Measurements from ENCODE around the gene SCYGR1.

SCYGR1 gene

DNA sequence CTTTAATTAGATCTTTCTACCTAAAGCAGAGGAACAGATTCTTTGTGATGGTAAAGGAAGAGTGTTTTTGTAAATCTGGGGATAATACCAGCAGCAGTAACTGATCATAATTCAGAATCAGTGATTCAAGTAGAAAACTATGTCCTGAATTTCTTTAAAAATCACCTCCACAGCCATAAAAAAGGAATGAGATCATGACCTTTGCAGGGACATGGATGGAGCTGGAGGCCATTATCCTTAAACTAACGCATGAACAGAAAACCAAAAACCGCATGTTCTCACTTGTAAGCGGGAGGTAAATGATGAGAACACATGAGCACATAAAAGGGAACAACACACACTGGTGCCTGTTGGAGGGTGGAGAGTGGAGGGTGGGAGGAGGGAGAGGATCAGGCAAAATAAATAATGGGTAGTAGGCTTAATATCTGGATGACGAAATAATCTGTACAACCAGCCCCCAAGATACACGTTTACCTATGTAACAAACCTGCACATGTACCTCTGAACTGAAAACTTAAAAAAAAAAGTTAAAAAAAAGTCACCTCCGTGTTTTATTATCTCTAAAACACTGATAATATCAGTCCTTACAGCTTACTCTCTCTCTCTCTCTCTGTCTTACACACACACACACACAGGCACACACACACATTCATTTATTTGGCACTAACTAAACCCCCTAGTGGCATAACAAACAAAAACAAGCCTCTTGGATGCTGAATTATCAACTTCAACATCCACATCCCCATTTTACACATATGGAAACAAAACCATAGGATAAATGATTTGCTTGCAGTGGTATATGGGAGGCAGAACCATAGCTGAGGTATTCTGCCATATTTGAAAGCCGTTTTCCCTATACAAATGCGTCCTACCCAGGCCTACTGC, 10.0 kb downstream of the SCYGR1 start:
- H3K27ac ChIP-seq (ENCODE audit: low read depth, low read length, poor library complexity, severe bottlenecking), result no peak overlapping the region
- H3K4me2 ChIP-seq (ENCODE audit: low read length), result no peak overlapping the region
- no peaks in the 10 kb centered on the region for H3K4me1 ChIP-seq (ENCODE audit: insufficient read depth, low read length, severe bottlenecking)
- no peak overlapping the region for H2AFZ ChIP-seq (ENCODE audit: low read length)
- no peaks in the 10 kb centered on the region for H3K9me3 ChIP-seq (ENCODE audit: low read length)
- no peaks in the 10 kb centered on the region for H3K79me2 ChIP-seq (ENCODE audit: insufficient read depth, low read length)
- H3K27me3 ChIP-seq (ENCODE audit: insufficient read depth, low read length), result no peaks in the 10 kb centered on the region
- TF ChIP-seq, protein P1, sequence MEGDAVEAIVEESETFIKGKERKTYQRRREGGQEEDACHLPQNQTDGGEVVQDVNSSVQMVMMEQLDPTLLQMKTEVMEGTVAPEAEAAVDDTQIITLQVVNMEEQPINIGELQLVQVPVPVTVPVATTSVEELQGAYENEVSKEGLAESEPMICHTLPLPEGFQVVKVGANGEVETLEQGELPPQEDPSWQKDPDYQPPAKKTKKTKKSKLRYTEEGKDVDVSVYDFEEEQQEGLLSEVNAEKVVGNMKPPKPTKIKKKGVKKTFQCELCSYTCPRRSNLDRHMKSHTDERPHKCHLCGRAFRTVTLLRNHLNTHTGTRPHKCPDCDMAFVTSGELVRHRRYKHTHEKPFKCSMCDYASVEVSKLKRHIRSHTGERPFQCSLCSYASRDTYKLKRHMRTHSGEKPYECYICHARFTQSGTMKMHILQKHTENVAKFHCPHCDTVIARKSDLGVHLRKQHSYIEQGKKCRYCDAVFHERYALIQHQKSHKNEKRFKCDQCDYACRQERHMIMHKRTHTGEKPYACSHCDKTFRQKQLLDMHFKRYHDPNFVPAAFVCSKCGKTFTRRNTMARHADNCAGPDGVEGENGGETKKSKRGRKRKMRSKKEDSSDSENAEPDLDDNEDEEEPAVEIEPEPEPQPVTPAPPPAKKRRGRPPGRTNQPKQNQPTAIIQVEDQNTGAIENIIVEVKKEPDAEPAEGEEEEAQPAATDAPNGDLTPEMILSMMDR (IDR thresholded peaks at IDR 0.05; ENCODE audit: low read length), result peak; percentile 20; the same call in 1 of the 2 replicates
- TF ChIP-seq EZH2 (IDR thresholded peaks at IDR 0.05; ENCODE audit: borderline replicate concordance, low read length), result no peak
- H3K36me3 ChIP-seq (ENCODE audit: insufficient read depth, low read length), result no peaks in the 10 kb centered on the region
- no peaks in the 10 kb centered on the region for H4K20me1 ChIP-seq (ENCODE audit: insufficient read depth, low read length)
- no peak overlapping the region for H3K9ac ChIP-seq (ENCODE audit: low read length)
- H3K9me2 ChIP-seq (ENCODE audit: low read depth, low read length), result no peaks in the 10 kb centered on the region
- H3K4me3 ChIP-seq (ENCODE audit: low read depth, low read length, poor library complexity, severe bottlenecking), result no peak overlapping the region
- no peaks in the 10 kb centered on the region for H3F3A ChIP-seq (ENCODE audit: insufficient read depth, low read length)

DNA sequence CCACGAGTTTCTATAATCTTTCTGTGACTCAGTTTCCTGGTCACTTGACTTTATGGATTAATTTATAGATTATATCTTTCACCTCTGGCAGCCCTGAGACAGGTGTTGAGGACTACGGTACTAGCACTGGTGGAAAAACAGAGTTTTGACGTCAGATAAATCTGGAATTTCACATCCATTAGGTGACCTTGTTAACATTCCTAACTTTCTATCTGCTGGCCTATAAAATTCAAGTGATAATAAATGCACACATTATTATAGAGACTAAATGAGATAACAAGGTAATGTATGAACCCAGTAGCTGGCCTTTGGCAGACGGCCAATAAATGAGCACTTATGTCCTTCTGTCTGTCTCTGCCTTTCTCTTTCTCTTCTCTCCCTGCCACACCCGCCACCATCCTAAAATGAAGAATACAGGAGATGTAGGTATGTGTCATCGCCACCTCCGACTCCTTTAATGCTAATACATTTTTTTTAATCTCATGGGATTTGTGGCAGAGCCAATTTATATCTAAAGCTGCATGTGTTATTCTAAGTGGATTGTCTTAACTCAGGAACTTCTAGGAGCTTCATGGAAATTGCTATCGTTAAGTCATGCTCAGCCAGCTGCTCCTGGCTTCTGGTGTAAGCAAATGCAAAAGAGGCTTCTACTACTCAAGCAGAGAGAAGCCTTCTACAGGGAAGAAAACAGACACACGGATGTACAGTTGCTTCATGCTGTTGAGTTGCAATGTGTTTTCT, 10.9 kb downstream of the SCYGR1 start:
- H3K27me3 ChIP-seq (ENCODE audit: insufficient read depth, low read length), result no peaks in the 10 kb centered on the region
- H3F3A ChIP-seq (ENCODE audit: insufficient read depth, low read length), result no peaks in the 10 kb centered on the region
- no peak overlapping the region for H3K4me3 ChIP-seq (ENCODE audit: low read depth, low read length, poor library complexity, severe bottlenecking)
- no peak overlapping the region for H3K4me2 ChIP-seq (ENCODE audit: low read length)
- no peaks in the 10 kb centered on the region for H3K9me3 ChIP-seq (ENCODE audit: low read length)
- no peaks in the 10 kb centered on the region for H4K20me1 ChIP-seq (ENCODE audit: insufficient read depth, low read length)
- no peaks in the 10 kb centered on the region for H3K9me2 ChIP-seq (ENCODE audit: low read depth, low read length)
- no peak overlapping the region for H3K27ac ChIP-seq (ENCODE audit: low read depth, low read length, poor library complexity, severe bottlenecking)
- no peaks in the 10 kb centered on the region for H3K79me2 ChIP-seq (ENCODE audit: insufficient read depth, low read length)
- H3K36me3 ChIP-seq (ENCODE audit: insufficient read depth, low read length), result no peaks in the 10 kb centered on the region
- TF ChIP-seq, protein P1 (IDR thresholded peaks at IDR 0.05; ENCODE audit: low read length), result no peak
- no peak for TF ChIP-seq EZH2 (IDR thresholded peaks at IDR 0.05; ENCODE audit: borderline replicate concordance, low read length)
- no peaks in the 10 kb centered on the region for H3K4me1 ChIP-seq (ENCODE audit: insufficient read depth, low read length, severe bottlenecking)
- H2AFZ ChIP-seq (ENCODE audit: low read length), result no peak overlapping the region
- no peak overlapping the region for H3K9ac ChIP-seq (ENCODE audit: low read length)

DNA sequence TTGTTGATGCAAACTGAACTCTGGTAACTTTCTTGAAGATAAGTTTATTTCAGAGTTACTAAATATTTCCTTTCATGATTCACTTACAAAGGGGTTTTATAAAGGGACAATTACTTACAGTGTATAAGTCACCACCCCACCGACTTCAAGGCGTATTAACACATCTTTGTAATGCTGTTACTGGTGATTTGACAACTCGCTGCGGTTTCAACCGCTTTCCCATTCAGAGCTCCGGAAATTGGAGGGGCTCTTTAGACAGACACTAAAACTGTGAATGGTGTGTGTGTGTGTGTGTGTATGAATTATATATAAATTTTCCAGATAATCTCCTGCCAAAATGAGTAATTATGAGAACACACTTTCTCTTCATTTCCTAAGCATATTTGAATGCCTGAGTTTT, 13.6 kb downstream of the SCYGR1 start:
- Histone ChIP-seq H3K4me1 (ENCODE audit: insufficient read depth, low read length, severe bottlenecking) (no peaks in the 10 kb centered on the region), H3K4me3 (ENCODE audit: low read depth, low read length, poor library complexity, severe bottlenecking) (no peak overlapping the region), H3K27me3 (ENCODE audit: insufficient read depth, low read length) (no peaks in the 10 kb centered on the region), H3K27ac (ENCODE audit: low read depth, low read length, poor library complexity, severe bottlenecking) (no peak overlapping the region), H3K9me2 (ENCODE audit: low read depth, low read length) (no peaks in the 10 kb centered on the region), H3K4me2 (ENCODE audit: low read length) (no peak overlapping the region), H2AFZ (ENCODE audit: low read length) (no peak overlapping the region), H3K36me3 (ENCODE audit: insufficient read depth, low read length) (no peaks in the 10 kb centered on the region), H3K9me3 (ENCODE audit: low read length) (no peaks in the 10 kb centered on the region), H3F3A (ENCODE audit: insufficient read depth, low read length) (no peaks in the 10 kb centered on the region), H4K20me1 (ENCODE audit: insufficient read depth, low read length) (no peaks in the 10 kb centered on the region), H3K79me2 (ENCODE audit: insufficient read depth, low read length) (no peaks in the 10 kb centered on the region), H3K9ac (ENCODE audit: low read length) (no peak overlapping the region)
- TF ChIP-seq, protein P1 (IDR thresholded peaks at IDR 0.05; ENCODE audit: low read length), result no peak
- no peak for TF ChIP-seq EZH2 (IDR thresholded peaks at IDR 0.05; ENCODE audit: borderline replicate concordance, low read length)

Measured in OCI-LY1 (cell line).